NCI-H510A (cell line): ENCODE data around the gene NOC2L.
"Not testable (repeated sequence)": the region's sequence is repeated elsewhere in the genome, so short reads cannot be mapped to it uniquely, and the experiment has no call there.

Experiments used
- DNase-seq: peaks from one replicate; lab custom pipeline; 2025; lab: John Stamatoyannopoulos, UW

NOC2L gene

GRCh38 chr1:904310-904950 lies 54.6 kb downstream of the NOC2L start:
- DNase-seq, result no peak

GRCh38 chr1:903721-904271 lies 55.3 kb downstream of the NOC2L start:
- no peak for DNase-seq

- DNase-seq, result no peak
These were observed 55.8 kb downstream of the NOC2L start for GRCh38 chr1:903305-903704.

GRCh38 chr1:902802-903201 lies 56.3 kb downstream of the NOC2L start:
- no peak for DNase-seq

GRCh38 chr1:901108-901859 lies 57.8 kb downstream of the NOC2L start:
- no peak for DNase-seq

- DNase-seq, result no peak
These were observed 59.3 kb downstream of the NOC2L start for GRCh38 chr1:899636-900317.

GRCh38 chr1:897951-898350 lies 61.1 kb downstream of the NOC2L start:
- DNase-seq, result not testable (repeated sequence)

- DNase-seq, result no peak
These were observed 61.8 kb downstream of the NOC2L start for GRCh38 chr1:897226-897625.
